Activated T-cell treated with anti-CD3 and anti-CD28 coated beads for 24 hours (primary cell): ENCODE results near the gene ZNF574.

ENCODE experiments used
- DNase-seq: peaks from one replicate; pipeline ENCODE4 v3.0.0-alpha.2; 2020; ENCODE audit warnings: low read depth

The ZNF574 gene

DNA sequence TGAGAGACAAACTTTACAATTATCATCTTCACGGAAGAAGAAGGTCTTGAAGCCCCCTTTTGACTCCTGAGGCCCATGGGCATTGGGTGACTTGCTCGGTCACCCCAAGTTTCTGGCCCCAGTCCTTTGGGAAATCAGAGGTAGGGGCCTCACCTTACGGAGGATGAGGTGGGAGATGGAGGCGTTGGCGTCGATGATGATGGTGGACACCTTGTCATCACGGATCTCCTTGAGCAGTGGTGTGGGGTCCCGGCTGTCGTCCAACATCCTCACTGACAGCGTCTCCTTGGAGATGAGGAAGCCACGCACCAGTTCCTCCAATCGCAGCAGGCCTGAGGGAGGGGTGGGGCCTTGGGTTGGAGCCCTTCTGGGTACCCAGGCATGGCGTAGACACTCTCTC, 16.8 kb upstream of the ZNF574 start:
- DNase-seq = no peak

DNA sequence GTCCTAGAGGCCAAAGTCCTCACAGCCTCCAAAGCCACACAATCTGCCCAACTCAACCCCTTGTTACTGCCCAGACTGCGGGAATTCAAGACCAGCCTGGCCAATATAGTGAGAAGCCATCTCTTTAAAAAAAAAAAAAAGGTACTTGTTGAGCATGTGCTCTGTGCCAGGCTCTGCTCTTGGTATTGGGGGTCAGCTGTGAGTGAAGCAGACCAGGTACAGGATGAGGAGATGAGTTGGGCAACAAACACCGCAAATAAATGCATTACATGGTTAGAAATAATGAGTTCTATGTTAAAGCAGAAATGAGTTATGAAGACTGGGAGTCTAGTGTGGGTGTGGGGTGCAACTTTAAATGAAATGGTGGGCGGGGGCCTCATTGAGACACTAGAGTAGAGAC, 15.8 kb upstream of the ZNF574 start:
- DNase-seq = no peak

DNA sequence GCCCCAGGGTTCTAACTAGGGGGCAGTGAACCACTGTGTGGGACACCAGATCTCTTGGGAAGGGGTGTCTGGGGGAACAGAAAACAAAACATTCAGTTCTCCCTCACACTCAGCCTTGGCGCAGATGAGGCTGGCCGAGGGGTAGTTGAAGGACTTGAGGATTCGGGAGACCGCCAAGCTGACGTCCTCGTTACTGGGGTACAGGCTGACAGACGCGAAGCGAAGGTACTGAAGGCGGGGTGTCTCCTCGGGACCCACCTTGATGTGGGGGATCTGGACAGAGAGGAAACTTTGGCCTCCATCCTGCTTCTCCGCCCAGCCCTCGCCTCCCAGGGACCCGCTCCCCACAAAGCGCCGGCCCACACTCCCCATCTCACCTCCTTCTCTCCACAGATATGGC, 13.6 kb upstream of the ZNF574 start:
- DNase-seq = no peak

DNA sequence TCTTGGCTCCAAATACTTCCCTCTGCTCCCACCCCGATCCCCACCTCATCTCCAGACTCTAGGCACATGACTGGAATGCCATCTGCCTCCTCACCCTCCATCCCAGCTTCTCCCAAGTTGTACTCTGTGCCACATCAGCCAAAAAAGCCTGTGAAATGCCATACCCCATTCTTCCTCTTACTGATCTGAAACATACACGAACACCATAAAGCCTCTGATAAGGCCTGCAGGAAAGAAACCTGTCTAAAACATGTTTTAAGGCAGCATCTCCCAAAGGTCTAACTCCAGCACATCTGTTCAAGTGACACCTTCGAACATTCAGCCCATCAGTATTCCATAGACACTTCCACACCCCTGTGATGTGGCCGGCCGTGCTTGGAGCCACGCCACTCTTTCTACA, 11.5 kb upstream of the ZNF574 start:
- no peak for DNase-seq

DNA sequence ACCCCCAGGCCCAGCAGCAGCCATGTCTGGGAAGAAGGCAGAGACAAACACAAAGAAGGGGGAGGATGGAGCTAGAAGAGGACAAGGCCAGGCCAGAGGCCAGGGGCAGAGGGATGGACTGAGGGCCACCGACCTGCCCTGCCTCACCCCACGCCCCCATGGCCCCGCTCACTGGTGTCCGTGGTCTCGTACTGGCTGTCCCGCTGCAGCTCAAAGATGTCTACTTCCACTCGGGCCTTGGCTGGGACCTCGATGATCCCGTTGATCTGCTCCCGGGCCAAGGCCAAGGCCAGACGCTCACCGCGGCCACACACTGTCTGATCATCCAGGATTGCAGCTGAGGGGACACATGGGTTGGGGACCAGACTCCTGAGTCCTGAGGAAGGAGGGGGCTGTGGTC, 10.9 kb upstream of the ZNF574 start:
- DNase-seq = no peak

DNA sequence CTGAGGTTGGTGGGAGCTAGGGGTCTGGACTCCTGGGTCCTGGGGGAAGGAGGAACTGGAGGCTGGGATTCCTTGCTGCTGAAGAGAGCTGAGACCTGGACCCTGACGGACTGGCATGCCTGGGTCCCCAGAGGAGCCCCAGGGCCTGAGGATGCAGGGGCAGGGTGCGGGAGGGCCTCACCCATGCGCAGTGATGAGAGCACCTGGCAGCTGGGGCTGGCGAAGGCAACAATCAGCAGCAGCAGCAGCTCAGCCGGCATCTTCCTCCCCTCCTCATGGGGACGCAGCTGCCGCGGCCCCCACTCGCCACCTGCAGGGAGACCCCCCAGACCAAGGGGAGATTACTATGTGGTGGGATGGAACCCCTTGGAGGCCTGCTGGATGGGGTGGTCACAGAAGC, 10.5 kb upstream of the ZNF574 start:
- DNase-seq = no peak

DNA sequence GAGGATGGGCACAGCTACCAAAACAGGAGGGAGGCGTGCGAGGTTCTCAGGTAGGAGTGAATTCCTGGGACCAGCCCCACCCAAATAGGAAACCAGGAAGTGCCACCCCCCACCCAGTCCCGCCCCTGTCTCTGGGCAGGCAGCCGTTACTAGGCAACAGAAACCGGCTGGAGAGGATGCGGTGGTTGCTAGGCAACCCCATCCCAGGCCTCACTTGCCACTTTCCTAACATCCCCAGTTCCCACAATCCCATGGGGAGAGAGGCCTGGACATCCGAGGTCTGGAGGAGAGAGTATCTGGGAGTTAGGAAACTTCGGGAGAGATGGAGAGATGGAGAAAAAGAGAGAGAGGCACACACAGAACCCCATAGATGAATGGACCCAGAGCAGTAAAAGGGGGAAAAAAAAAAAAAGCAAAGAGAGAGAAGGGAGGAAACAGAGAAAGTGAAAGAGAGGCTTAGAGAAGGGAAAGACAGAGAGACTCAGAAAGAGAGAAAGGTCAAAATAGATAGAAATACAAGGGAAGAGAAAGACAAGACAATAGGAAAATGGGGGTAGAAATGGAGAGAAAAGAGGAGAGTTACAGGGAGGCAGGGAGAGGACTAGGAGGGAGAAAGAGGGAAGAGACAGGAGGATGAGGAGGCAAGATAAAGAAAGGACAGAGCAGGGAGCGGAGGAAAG, 9.8 kb upstream of the ZNF574 start:
- DNase-seq = no peak

DNA sequence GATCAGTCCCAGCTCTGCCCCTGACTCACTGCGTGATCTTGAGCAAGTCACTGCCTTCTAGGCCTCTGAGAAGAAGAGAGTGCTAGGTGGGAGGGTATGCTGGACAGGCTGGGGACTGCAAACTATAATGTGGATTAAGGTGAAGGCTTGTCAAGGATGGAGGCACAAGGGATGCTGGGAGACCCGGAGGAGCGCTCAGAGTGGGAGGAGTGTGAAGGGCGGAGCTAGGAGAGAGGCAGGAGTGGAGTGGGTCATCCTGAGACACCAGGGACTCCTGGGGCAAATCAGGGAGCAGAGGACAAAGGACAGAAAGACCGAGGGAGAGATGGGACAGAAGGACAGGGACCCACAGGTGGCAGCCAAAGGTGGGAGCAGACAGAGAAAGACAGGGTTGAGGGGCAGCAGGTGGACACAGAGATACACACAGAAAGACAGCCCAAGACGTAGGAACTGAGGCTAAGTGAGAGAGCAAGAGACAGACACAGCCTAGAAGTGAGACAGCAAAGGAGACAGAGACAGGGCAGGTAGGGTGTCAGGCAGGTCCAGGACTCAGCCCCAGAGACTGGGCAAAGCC, 8.6 kb upstream of the ZNF574 start:
- no peak for DNase-seq

DNA sequence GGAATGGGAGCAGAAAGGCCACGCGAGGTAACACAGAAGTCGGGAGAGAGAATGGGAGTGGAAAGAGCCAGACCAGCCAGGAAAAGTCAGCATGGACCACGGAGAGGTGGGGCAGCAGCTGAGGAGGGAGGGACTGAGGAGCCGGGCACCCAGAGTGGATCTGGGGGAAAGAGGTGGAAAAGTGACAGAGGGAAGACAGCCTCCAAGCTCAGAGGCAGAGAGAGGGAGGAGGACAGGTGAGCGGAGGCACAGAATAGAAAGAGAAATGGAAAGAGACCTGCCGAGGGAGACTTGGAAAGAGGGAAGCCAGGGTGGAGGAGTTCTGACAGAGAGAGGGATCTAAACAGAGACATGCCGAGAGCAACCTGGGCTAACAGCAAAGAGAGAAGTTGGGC, 7.6 kb upstream of the ZNF574 start:
- no peak for DNase-seq

DNA sequence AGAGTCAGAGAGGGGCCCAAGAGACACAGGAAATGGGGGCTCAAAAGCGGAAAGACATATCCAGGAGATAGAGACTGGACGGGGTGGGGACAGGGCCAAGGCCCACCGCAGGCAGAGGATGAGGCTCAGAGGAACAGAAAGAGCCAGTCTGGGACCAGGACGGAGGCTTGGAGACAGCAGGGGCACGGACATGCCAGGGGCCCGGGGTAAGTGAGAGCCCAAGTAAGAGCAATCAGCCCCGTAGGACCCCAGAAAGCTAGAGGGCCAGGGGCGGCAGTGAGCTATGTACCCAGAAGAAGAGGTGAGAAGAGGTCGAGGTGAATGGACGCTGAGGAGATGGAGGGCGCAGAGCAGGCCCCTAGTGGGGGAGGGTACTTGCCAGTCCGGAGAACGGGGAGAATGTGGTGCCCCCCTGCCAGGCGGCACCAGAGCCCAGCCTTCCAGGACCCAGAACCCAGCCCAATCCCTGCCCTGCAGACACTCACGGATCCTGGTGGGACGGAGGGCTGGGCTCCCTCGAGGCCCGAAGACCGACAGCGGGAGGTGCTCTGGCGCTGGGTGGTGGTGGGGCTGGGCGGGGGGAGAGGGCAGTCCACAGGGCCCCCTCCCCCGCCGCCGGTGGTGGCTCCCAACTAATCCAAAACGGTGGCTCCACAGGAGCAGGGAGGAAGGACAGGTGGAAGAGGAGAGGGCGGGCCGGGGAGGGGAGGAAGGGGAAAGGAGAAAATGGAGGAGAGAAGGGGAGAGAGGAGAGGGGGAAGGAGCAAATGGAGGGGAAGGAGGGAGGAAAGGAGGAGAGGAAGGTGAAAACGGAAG, 7.0 kb upstream of the ZNF574 start:
- DNase-seq = no peak

DNA sequence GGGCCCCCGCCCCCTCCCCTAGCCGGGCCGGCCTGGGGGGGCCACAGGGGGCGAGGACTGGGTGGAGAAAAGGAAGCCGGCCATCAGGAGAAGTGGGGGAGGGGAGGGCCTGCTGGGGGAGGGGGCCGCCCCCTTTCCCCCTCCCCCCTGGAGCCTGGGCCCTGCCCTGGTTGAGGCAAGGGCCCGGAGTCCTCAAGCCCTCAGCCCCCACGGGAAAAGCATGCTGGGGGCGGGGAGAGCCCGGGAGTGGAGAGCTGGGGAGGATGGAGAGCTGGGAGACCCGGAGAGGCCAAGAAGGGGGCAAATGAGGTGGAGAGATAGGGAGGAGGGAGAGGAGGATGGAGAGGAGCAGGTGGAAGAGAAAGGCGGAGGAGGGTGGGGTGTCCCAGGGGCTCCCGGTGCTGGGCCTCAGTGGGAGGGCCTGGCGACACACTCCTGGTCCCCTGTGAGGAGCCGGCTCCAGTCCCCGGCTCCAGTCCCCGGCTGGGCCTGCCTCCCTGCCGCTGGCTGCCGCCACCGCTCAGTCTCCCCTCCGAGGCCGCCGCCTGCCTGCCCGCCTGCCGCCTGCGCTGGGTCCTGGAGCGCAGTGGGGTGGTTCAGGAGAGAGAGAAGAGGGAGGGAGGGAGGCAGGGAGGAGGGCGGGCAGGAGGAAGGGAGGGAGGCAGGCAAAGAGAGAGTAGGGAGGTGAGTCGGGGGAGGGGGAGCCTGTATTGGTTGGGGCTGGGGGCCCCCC, 6.2 kb upstream of the ZNF574 start, which contains the start of gene GRIK5:
TSS of gene GRIK5 (minus strand) at position 588 of the 733 bp plus-strand sequence. CDS start 4,436 bp downstream, outside the sequence.
- DNase-seq = no peak

DNA sequence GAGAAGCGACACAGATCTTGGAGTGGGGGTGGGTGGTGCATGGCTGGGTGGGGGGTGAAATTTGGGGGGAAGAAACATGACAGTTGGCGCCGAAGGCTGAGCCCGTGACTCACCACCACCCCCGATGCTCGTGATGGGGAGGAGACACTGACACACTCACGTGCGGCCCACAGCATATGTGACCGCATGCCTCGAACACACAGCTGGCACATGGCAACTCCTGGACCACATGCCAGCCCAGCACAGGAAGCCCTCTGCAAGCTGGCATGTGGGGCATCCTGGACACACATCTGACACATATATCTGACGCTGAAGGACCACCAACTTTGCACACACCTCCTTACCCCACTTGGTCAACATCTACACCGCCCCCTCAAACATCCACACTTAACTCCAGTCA, 4.7 kb upstream of the ZNF574 start:
- DNase-seq = no peak

DNA sequence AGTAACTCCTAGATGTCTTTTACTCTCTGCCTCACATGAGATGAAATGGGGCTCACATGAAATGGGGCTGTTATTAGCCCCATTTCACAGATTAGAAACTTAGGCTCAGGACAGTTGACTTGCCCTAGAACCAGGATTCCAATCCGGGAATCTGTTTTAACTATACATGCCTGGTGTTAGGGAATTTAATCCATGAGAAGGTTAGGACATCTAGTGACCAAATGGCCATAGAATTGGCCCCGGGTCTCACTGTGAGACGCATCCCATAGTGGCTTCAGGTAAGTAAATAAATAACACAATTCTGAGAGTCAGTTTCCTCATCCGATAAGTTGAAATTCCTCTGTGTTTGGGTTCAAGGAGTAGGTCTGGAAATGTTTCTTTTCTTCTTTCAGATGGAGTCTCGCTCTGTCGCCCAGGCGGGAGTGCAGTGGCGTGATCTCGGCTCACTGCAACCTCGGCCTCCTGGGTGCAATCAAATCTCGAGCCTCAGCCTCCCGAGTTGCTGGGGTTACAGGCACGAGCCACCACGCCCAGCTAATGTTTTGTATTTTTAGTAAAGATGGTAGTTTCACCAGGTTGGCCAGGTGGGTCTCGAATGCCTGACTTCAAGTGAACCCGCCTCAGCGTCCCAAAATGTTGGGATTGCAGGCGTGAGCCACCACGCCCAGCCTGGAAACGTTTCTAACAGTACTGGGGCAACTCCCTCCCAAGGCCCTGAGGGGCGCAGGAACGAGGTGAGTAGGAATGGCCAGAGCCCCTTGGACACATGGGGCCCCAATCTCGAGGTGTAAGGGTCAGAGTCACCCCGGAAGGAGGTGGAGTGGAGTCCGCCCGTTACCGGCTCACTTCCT, 1.2 kb upstream of the ZNF574 start:
- DNase-seq = no peak

DNA sequence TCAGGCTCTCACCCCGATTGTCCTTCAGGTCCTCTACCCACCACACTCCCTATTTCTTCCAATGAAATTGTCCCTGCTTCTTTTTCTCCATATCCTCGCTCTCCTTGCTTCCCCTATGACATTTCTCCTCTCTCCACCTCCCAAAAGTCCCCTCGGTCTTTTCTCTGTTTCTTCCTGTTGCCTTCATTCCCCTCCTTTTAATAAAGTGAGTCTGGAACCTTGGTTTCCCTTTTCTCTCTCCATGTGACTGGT, 676 bp upstream of the ZNF574 start:
- DNase-seq = no peak

DNA sequence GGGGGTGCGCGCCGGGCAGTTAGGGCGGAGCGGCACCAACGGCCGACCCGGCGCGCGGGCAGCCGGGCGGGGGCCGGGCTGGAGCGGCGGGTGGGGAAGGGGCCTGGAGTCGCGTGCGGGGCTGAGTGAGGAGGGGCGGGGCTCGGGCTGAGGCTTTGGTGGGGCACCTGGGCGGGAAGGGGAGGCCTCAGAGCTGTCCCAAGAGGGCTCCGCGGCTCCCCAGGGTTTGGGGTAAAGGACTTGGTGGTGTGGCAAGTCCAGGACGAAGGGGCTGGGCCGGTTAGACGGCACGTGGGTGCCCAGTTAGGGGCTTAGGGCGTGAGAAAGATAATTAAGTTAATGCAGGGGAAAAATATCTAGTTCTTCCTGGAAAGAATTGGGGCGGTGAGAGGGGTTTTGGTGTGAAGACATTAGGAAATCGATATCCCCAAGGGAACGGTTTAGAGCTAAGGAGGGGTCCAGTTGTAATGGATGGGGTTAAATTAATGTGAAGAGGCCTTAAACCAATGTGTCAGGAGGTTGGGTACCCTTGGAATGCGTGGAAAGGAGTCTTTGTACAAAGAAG, 496 bp downstream of the ZNF574 start:
- no peak for DNase-seq

DNA sequence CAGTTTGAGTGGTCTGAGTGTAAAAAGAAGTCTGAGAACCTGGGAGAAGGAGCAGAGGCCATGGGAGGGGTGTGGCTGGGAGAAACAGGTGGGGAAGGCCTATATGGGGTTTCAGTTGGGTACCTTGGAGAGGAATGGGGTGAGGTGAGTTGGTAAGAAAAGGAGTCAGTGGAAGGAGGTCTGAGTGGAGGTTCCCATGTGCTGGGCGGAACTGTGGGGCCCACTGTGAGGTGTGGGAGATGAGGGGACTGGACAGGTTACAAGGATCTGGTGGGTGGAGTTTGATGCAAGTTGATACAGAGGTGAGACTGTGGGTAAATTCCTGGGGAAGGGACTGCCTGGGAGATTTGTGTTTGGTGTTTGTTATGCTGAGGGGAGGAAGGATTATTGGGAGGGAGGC, 2.1 kb downstream of the ZNF574 start:
- no peak for DNase-seq

DNA sequence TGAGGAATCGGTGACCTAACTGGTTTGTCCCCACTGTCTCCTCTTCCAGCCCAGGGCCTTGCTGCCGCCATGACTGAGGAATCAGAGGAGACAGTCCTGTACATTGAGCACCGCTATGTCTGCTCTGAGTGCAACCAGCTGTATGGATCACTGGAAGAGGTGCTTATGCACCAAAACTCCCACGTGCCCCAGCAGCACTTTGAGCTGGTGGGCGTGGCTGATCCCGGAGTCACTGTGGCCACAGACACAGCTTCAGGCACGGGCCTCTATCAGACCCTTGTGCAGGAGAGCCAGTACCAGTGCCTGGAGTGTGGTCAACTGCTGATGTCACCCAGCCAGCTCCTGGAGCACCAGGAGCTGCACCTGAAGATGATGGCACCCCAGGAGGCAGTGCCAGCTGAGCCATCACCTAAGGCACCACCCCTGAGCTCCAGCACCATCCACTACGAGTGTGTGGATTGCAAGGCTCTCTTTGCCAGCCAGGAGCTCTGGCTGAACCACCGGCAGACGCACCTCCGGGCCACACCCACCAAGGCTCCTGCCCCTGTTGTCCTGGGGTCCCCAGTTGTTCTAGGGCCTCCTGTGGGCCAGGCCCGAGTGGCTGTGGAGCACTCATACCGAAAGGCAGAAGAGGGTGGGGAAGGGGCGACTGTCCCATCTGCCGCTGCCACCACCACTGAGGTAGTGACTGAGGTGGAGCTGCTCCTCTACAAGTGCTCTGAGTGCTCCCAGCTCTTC, 2.7 kb downstream of the ZNF574 start:
- no peak for DNase-seq

DNA sequence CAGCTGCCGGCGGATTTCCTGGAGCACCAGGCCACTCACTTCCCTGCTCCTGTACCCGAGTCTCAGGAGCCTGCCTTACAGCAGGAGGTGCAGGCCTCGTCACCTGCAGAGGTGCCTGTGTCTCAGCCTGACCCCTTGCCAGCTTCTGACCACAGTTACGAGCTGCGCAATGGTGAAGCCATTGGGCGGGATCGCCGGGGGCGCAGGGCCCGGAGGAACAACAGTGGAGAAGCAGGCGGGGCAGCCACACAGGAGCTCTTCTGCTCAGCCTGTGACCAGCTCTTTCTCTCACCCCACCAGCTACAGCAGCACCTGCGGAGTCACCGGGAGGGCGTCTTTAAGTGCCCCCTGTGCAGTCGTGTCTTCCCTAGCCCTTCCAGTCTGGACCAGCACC, 3.3 kb downstream of the ZNF574 start:
- DNase-seq = no peak

DNA sequence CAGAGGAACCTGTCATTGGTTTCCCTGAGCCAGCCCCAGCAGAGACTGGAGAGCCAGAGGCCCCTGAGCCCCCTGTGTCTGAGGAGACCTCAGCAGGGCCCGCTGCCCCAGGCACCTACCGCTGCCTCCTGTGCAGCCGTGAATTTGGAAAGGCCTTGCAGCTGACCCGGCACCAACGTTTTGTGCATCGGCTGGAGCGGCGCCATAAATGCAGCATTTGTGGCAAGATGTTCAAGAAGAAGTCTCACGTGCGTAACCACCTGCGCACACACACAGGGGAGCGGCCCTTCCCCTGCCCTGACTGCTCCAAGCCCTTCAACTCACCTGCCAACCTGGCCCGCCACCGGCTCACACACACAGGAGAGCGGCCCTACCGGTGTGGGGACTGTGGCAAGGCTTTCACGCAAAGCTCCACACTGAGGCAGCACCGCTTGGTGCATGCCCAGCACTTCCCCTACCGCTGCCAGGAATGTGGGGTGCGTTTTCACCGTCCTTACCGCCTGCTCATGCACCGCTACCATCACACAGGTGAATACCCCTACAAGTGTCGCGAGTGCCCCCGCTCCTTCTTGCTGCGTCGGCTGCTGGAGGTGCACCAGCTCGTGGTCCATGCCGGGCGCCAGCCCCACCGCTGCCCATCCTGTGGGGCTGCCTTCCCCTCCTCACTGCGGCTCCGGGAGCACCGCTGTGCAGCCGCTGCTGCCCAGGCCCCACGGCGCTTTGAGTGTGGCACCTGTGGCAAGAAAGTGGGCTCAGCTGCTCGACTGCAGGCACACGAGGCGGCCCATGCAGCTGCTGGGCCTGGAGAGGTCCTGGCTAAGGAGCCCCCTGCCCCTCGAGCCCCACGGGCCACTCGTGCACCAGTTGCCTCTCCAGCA, 4.2 kb downstream of the ZNF574 start:
- no peak for DNase-seq

DNA sequence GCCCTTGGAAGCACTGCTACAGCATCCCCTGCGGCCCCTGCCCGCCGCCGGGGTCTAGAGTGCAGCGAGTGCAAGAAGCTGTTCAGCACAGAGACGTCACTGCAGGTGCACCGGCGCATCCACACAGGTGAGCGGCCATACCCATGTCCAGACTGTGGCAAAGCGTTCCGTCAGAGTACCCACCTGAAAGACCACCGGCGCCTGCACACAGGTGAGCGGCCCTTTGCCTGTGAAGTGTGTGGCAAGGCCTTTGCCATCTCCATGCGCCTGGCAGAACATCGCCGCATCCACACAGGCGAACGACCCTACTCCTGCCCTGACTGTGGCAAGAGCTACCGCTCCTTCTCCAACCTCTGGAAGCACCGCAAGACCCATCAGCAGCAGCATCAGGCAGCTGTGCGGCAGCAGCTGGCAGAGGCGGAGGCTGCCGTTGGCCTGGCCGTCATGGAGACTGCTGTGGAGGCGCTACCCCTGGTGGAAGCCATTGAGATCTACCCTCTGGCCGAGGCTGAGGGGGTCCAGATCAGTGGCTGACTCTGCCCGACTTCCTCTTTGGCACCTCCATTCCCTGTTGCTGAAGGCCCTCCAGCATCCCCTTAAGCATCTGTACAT, 4.9 kb downstream of the ZNF574 start:
- DNase-seq = no peak
